ENCODE data around the gene PRSS2.

PRSS2 gene

GRCh38 chr7:142805350-142806021 lies 34.7 kb downstream of the PRSS2 start:
- DNase-seq, result no peak

- DNase-seq, result no peak
Measured at GRCh38 chr7:142806022-142806356, 35.2 kb downstream of the PRSS2 start.

GRCh38 chr7:142806957-142807356 lies 36.2 kb downstream of the PRSS2 start:
- no peak for DNase-seq

GRCh38 chr7:142807855-142808460 lies 37.2 kb downstream of the PRSS2 start:
- peak in 1 of 2 donors; percentile 82 for DNase-seq

GRCh38 chr7:142808461-142808801 lies 37.7 kb downstream of the PRSS2 start:
- peak in 1 of 2 donors; percentile 95 for DNase-seq

GRCh38 chr7:142808802-142809583 lies 38.2 kb downstream of the PRSS2 start:
- DNase-seq, result peak in 1 of 2 donors; percentile 95

- no peak for DNase-seq
Measured at GRCh38 chr7:142809671-142810070, 38.9 kb downstream of the PRSS2 start.

- DNase-seq, result peak in 1 of 2 donors; percentile 77
Measured at GRCh38 chr7:142811154-142811737, 40.5 kb downstream of the PRSS2 start.

GRCh38 chr7:142812437-142813215 lies 41.9 kb downstream of the PRSS2 start:
- no peak for DNase-seq

- DNase-seq, result no peak
Measured at GRCh38 chr7:142813226-142813625, 42.5 kb downstream of the PRSS2 start.

- no peak for DNase-seq
Measured at GRCh38 chr7:142813699-142814098, 42.9 kb downstream of the PRSS2 start.

- no peak for DNase-seq
Measured at GRCh38 chr7:142814451-142814850, 43.7 kb downstream of the PRSS2 start.

GRCh38 chr7:142815134-142815533 lies 44.4 kb downstream of the PRSS2 start:
- DNase-seq, result no peak

- no peak for DNase-seq
Measured at GRCh38 chr7:142817506-142817905, 46.7 kb downstream of the PRSS2 start.

GRCh38 chr7:142819530-142819929 lies 48.8 kb downstream of the PRSS2 start:
- DNase-seq, result no peak

- DNase-seq, result no peak
Measured at GRCh38 chr7:142822714-142823113, 51.9 kb downstream of the PRSS2 start.

All from bone marrow (tissue), 2 donors.